ENCODE measurements around the gene AKAP6. TPM values are rescaled to one million over a fixed set of nuclear protein-coding genes. Genes with fewer than 3 reads are reported as not detected.

Gene AKAP6
- total and polyA plus RNA-seq, 10 of the 15 experiments (the other 5 are each of a cell fraction or from before 2014, with no cell fraction given), result 0.35 to 5.9 (median 2.2) TPM

- H3K27me3 ChIP-seq (replicated peaks in 1 of 2; ENCODE audit: control insufficient read depth in 2 of 2, insufficient read depth in 2 of 2, low read length in 1 of 2), result no peaks in the 10 kb centered on the region
- in situ Hi-C loops (cut with MboI) (no loop called here), intact Hi-C loops (cut with micrococcal nuclease; ENCODE audit: unreplicated experiment) (no loop called here)
- 94% methylated on average over 1 of the region's 1 CpG for WGBS (ENCODE audit: insufficient coverage, insufficient replicate concordance, low lambda C conversion rate, missing lambda C conversion rate)
- no peaks in the 10 kb centered on the region for H3K9me3 ChIP-seq (replicated peaks; ENCODE audit: control insufficient read depth, insufficient read depth, low read length)
- ChIA-PET CTCF (interaction anchor here (0.6 to 1.0 kb wide), 2 partner anchors 37 to 62 kb away, joined by 3 to 4 read pairs; no protein-coding TSS in a partner anchor), POLR2A (no interaction called here), SMC1A (ENCODE audit: uncharacterized antibody, unreplicated experiment) (interaction anchor here (1.4 kb wide), 1 partner anchor 178 kb away, joined by 4 read pairs; no protein-coding TSS in a partner anchor), RAD21 (ENCODE audit: unreplicated experiment) (interaction anchor here (1.6 kb wide), 1 partner anchor 178 kb away, joined by 4 read pairs; no protein-coding TSS in a partner anchor)
- no peak for TF ChIP-seq MEF2A (IDR thresholded peaks at IDR 0.05; ENCODE audit: insufficient read depth, low read depth, low read length)
- no peak for TF ChIP-seq SIX5 (IDR thresholded peaks at IDR 0.05; ENCODE audit: low read depth, low read length, severe bottlenecking)
- TF ChIP-seq IKZF2 (IDR thresholded peaks at IDR 0.05), result no peak
- no peak for TF ChIP-seq ATF2 (IDR thresholded peaks at IDR 0.05; ENCODE audit: low read length)
- no peak for TF ChIP-seq DPF2 (IDR thresholded peaks at IDR 0.05)
- TF ChIP-seq GABPA (IDR thresholded peaks at IDR 0.05; ENCODE audit: low read depth), result no peak
- TF ChIP-seq ESRRA (IDR thresholded peaks at IDR 0.05; ENCODE audit: low read length), result no peak
- TF ChIP-seq KAT2A (conservative IDR thresholded peaks at IDR 0.05; ENCODE audit: control insufficient read depth, low read depth, low read length), result no peak
- H3K9ac ChIP-seq (ENCODE audit: control insufficient read depth, insufficient read depth, low read length), result no peak overlapping the region
- peak overlapping the region; percentile 10; the same call in 1 of the 2 replicates for H2AFZ ChIP-seq (ENCODE audit: control insufficient read depth, low read depth, low read length)
- no peaks in the 10 kb centered on the region for H3K79me2 ChIP-seq (ENCODE audit: control insufficient read depth, insufficient read depth, low read length)
- H3K4me3 ChIP-seq, result no peak overlapping the region
- H3K4me1 ChIP-seq (ENCODE audit: control insufficient read depth, insufficient read depth, low read length), result peaks cover 32% of the 10 kb centered on the region
- no peaks in the 10 kb centered on the region for H3K36me3 ChIP-seq (ENCODE audit: control insufficient read depth in 2 of 2, insufficient read depth in 2 of 2, low read length in 1 of 2)
- H4K20me1 ChIP-seq (ENCODE audit: control insufficient read depth, insufficient read depth), result no peaks in the 10 kb centered on the region
- FAIRE-seq, result no peak
- no peak for ATAC-seq
- no peak for DNase-seq (ENCODE audit: low read depth, low spot score)
- BruUV-seq (replicated peaks), result no TSS peak
- H3K27ac ChIP-seq (ENCODE audit: control insufficient read depth, insufficient read depth), result no peak overlapping the region
- H3K4me2 ChIP-seq (ENCODE audit: control insufficient read depth, insufficient read depth), result peak overlapping the region; percentile 43; the same call in 1 of the 2 replicates
Observed at GRCh38 chr14:32436993-32437392, 107.9 kb downstream of the AKAP6 start.
